SU-DHL-6 (cell line): ENCODE results near the gene ATP10A.

Source experiments
- H2AFZ ChIP-seq: fragments of 200-600 bp; sonication (generic); 2 replicates; pipeline ENCODE4 v1.6.1; 2014; ENCODE audit warnings: low read depth, mild to moderate bottlenecking, moderate library complexity, mixed read lengths, antibody characterized with exemption, low read length; ENCODE audit not compliant: severe bottlenecking
- H3F3A ChIP-seq: fragments of 200-600 bp; shearing (Covaris generic); 2 replicates; pipeline ENCODE4 v1.6.0; 2016; ENCODE audit warnings: antibody characterized with exemption, mild to moderate bottlenecking; ENCODE audit not compliant: insufficient read depth
- H3K27ac ChIP-seq: fragments of 200-600 bp; sonication (generic); 2 replicates; pipeline ENCODE4 v1.5.1; 2016; ENCODE audit warnings: low read depth, mild to moderate bottlenecking, low read length, moderate library complexity, mixed read lengths
- H3K27me3 ChIP-seq: fragments of 200-600 bp; sonication (generic), shearing (Covaris generic); 2 replicates; pipeline ENCODE4 v1.6.0; 2014; ENCODE audit warnings: mild to moderate bottlenecking, low read length
- H3K36me3 ChIP-seq: fragments of 200-600 bp; sonication (generic); 2 replicates; pipeline ENCODE4 v1.6.1; 2014; ENCODE audit warnings: mild to moderate bottlenecking, low read length, mixed read lengths
- H3K4me2 ChIP-seq: fragments of 300-600, 200-600 bp; shearing (Covaris generic), sonication (generic); 2 replicates; pipeline ENCODE4 v1.6.0; 2014; ENCODE audit warnings: low read length, low read depth, mild to moderate bottlenecking; ENCODE audit not compliant: poor library complexity, severe bottlenecking
- H3K4me3 ChIP-seq: fragments of 200-600 bp; sonication (generic); 2 replicates; pipeline ENCODE4 v1.5.1; 2014; ENCODE audit warnings: antibody characterized with exemption, low read length, mild to moderate bottlenecking, mixed read lengths; ENCODE audit not compliant: insufficient read depth, poor library complexity, severe bottlenecking
- H3K79me2 ChIP-seq: fragments of 200-600 bp; sonication (generic); 2 replicates; pipeline ENCODE4 v1.6.1; 2014; ENCODE audit warnings: mild to moderate bottlenecking, low read length, moderate library complexity; ENCODE audit not compliant: insufficient read depth
- H3K9ac ChIP-seq: fragments of 200-600 bp; sonication (generic); 2 replicates; pipeline ENCODE4 v1.7.0; 2014; ENCODE audit warnings: mild to moderate bottlenecking, low read length
- H3K9me2 ChIP-seq: fragments of 200-600 bp; sonication (generic); replicated peaks from 2 replicates; pipeline ENCODE4 v1.6.1; 2014; ENCODE audit warnings: low read length; ENCODE audit not compliant: insufficient read depth
- H3K9me3 ChIP-seq: fragments of 200-600 bp; sonication (generic); 2 replicates; pipeline ENCODE4 v1.6.1; 2014; ENCODE audit warnings: low read length, mixed read lengths; ENCODE audit not compliant: insufficient read depth
- H4K20me1 ChIP-seq: fragments of 200-600 bp; sonication (generic); 2 replicates; pipeline ENCODE4 v1.6.1; 2014; ENCODE audit warnings: low read depth, mild to moderate bottlenecking, antibody characterized with exemption, low read length, moderate library complexity, mixed read lengths
- EZH2phosphoT487 ChIP-seq: fragments of 200-600 bp; sonication (generic), shearing (Covaris generic); conservative IDR thresholded peaks from 2 replicates; pipeline ENCODE4 v1.6.1; 2018; ENCODE audit warnings: mild to moderate bottlenecking, antibody characterized with exemption, low read length, moderate library complexity, mixed read lengths
- TF ChIP-seq, protein P1 (sequence below): fragments of 200-600 bp; sonication (generic); IDR thresholded peaks from one replicate; pipeline ENCODE4 v1.5.1; 2017; ENCODE audit warnings: antibody characterized with exemption, mild to moderate bottlenecking, low read length, moderate library complexity; ENCODE audit not compliant: insufficient read depth, poor library complexity, severe bottlenecking

Gene ATP10A

DNA sequence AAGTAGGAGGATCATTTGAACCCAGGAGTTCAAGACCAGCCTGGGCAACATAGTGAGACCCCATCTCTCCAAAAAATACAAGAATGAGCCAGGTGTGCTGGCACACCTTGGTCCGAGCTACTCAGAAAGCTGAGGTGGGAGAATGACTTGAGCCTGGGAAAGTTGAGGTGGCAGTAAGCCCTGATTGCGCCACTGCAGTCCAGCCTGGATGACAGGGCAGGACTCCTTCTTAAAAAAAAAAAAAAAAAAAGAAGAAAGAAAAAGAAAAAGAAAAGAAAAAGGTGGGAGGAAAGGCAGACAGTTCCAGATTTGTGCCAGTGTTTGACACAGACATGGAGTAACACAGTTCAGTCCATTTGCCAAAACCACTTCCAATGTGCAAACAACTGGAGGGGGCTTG is 75.7 kb downstream of the ATP10A start:
- H2AFZ ChIP-seq = no peak overlapping the region
- H3K9ac ChIP-seq = no peak overlapping the region
- H3K9me3 ChIP-seq = no peaks in the 10 kb centered on the region
- no peaks in the 10 kb centered on the region for H3F3A ChIP-seq
- no peak for TF ChIP-seq EZH2phosphoT487
- TF ChIP-seq, protein P1, sequence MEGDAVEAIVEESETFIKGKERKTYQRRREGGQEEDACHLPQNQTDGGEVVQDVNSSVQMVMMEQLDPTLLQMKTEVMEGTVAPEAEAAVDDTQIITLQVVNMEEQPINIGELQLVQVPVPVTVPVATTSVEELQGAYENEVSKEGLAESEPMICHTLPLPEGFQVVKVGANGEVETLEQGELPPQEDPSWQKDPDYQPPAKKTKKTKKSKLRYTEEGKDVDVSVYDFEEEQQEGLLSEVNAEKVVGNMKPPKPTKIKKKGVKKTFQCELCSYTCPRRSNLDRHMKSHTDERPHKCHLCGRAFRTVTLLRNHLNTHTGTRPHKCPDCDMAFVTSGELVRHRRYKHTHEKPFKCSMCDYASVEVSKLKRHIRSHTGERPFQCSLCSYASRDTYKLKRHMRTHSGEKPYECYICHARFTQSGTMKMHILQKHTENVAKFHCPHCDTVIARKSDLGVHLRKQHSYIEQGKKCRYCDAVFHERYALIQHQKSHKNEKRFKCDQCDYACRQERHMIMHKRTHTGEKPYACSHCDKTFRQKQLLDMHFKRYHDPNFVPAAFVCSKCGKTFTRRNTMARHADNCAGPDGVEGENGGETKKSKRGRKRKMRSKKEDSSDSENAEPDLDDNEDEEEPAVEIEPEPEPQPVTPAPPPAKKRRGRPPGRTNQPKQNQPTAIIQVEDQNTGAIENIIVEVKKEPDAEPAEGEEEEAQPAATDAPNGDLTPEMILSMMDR = no peak
- H3K27me3 ChIP-seq = no peaks in the 10 kb centered on the region
- no peaks in the 10 kb centered on the region for H3K9me2 ChIP-seq
- no peaks in the 10 kb centered on the region for H3K79me2 ChIP-seq
- H3K36me3 ChIP-seq = no peaks in the 10 kb centered on the region
- H4K20me1 ChIP-seq = no peaks in the 10 kb centered on the region
- H3K4me3 ChIP-seq = no peak overlapping the region
- no peak overlapping the region for H3K4me2 ChIP-seq
- no peak overlapping the region for H3K27ac ChIP-seq

DNA sequence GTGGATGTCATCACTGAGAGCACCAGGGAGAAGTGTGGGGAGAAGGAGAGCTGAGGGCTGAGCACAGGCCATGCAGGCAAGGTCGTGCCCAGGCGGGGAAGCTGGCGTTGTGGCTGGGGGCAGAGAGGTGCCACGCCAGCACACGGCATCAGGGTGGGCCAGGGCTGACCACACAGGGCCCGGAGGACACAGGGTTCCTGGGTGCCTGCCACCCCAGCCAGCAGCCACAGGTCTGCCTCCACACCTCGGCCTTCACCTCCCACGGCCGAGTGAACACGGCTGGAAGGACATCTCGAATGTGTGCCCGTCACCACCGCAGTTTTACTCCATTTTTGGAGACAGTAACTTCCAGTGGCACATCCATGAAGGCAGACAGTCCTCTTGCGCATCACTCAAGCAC is 77.1 kb downstream of the ATP10A start:
- Histone ChIP-seq H3K36me3 (no peaks in the 10 kb centered on the region), H3K4me3 (no peak overlapping the region), H3K9ac (no peak overlapping the region), H3K4me2 (no peak overlapping the region), H3K9me2 (no peaks in the 10 kb centered on the region), H3K79me2 (no peaks in the 10 kb centered on the region), H3K9me3 (no peaks in the 10 kb centered on the region), H3F3A (no peaks in the 10 kb centered on the region), H4K20me1 (no peaks in the 10 kb centered on the region), H3K27me3 (no peaks in the 10 kb centered on the region), H2AFZ (no peak overlapping the region), H3K27ac (no peak overlapping the region)
- TF ChIP-seq EZH2phosphoT487 = no peak
- TF ChIP-seq, protein P1 = no peak

GRCh38 chr15:25785641-25786025 is 77.5 kb downstream of the ATP10A start:
- no peaks in the 10 kb centered on the region for H3F3A ChIP-seq
- no peak overlapping the region for H3K27ac ChIP-seq
- no peaks in the 10 kb centered on the region for H4K20me1 ChIP-seq
- H3K4me2 ChIP-seq = no peak overlapping the region
- H3K79me2 ChIP-seq = no peaks in the 10 kb centered on the region
- no peak overlapping the region for H3K9ac ChIP-seq
- H3K4me3 ChIP-seq = no peak overlapping the region
- H3K9me2 ChIP-seq = no peaks in the 10 kb centered on the region
- no peaks in the 10 kb centered on the region for H3K9me3 ChIP-seq
- no peaks in the 10 kb centered on the region for H3K36me3 ChIP-seq
- H3K27me3 ChIP-seq = no peaks in the 10 kb centered on the region
- TF ChIP-seq, protein P1 = no peak
- no peak for TF ChIP-seq EZH2phosphoT487
- H2AFZ ChIP-seq = no peak overlapping the region
